GM18508 (cell line): ENCODE measurements around the gene LRRFIP2.
"Not testable (repeated sequence)": the region's sequence is repeated elsewhere in the genome, so short reads cannot be mapped to it uniquely, and the experiment has no call there.

Experiments
- ATAC-seq: cut with Tn5 transposase; IDR thresholded peaks from one replicate; pipeline ENCODE4 v1.9.1; 2021; ENCODE audit warnings: moderate number of reproducible peaks; ENCODE audit not compliant: insufficient read depth, unreplicated experiment

LRRFIP2 gene

GRCh38 chr3:37086918-37087317 is 87.5 kb downstream of the LRRFIP2 start:
- ATAC-seq, result no peak

- no peak for ATAC-seq
Observed at GRCh38 chr3:37082317-37082716, 92.1 kb downstream of the LRRFIP2 start.

- no peak for ATAC-seq
Observed at GRCh38 chr3:37075955-37076354, 98.4 kb downstream of the LRRFIP2 start.

GRCh38 chr3:37074178-37074577 is 100.2 kb downstream of the LRRFIP2 start:
- no peak for ATAC-seq

- ATAC-seq, result no peak
Observed at GRCh38 chr3:37072892-37073291, 101.5 kb downstream of the LRRFIP2 start.

GRCh38 chr3:37071921-37072320 is 102.5 kb downstream of the LRRFIP2 start:
- no peak for ATAC-seq

- no peak for ATAC-seq
Observed at GRCh38 chr3:37068031-37068430, 106.4 kb downstream of the LRRFIP2 start.

GRCh38 chr3:37067577-37067976 is 106.8 kb downstream of the LRRFIP2 start:
- no peak for ATAC-seq

GRCh38 chr3:37064747-37065146 is 109.6 kb downstream of the LRRFIP2 start:
- no peak for ATAC-seq

GRCh38 chr3:37058117-37058516 is 116.3 kb downstream of the LRRFIP2 start:
- ATAC-seq, result no peak

GRCh38 chr3:37056826-37057225 is 117.6 kb downstream of the LRRFIP2 start:
- ATAC-seq, result no peak

GRCh38 chr3:37055077-37055476 is 119.3 kb downstream of the LRRFIP2 start:
- not testable (repeated sequence) for ATAC-seq

GRCh38 chr3:37054370-37054769 is 120.0 kb downstream of the LRRFIP2 start:
- no peak for ATAC-seq

- no peak for ATAC-seq
Observed at GRCh38 chr3:37053753-37054152, 120.6 kb downstream of the LRRFIP2 start.

- no peak for ATAC-seq
Observed at GRCh38 chr3:37053337-37053736, 121.0 kb downstream of the LRRFIP2 start.

- ATAC-seq, result no peak
Observed at GRCh38 chr3:37052860-37053259, 121.5 kb downstream of the LRRFIP2 start.

GRCh38 chr3:37050282-37050681 is 124.1 kb downstream of the LRRFIP2 start:
- ATAC-seq, result no peak

GRCh38 chr3:37042712-37043111 is 131.7 kb downstream of the LRRFIP2 start:
- ATAC-seq, result not testable (repeated sequence)

GRCh38 chr3:37041546-37042195 is 132.7 kb downstream of the LRRFIP2 start:
- ATAC-seq, result no peak

GRCh38 chr3:37040231-37040630 is 134.2 kb downstream of the LRRFIP2 start:
- ATAC-seq, result no peak

GRCh38 chr3:37039161-37039846 is 135.1 kb downstream of the LRRFIP2 start:
- ATAC-seq, result no peak

- no peak for ATAC-seq
Observed at GRCh38 chr3:37037352-37037751, 137.0 kb downstream of the LRRFIP2 start.
